ENCODE results near the gene RSF1. TPM values are rescaled to one million over a fixed set of nuclear protein-coding genes. Genes with fewer than 3 reads are reported as not detected.

Gene RSF1
- total RNA-seq, 1 donor, result 36.9 TPM

- Histone ChIP-seq H3K27ac (ENCODE audit: low read depth, low read length) (no peak overlapping the region), H3K9me3 (ENCODE audit: low read depth, low read length) (no peaks in the 10 kb centered on the region), H3K4me2 (ENCODE audit: insufficient read depth, low read length) (peak overlapping the region; percentile 6), H3K79me2 (ENCODE audit: insufficient read depth, low read length) (no peaks in the 10 kb centered on the region), H3K36me3 (ENCODE audit: insufficient read depth, low read length) (peaks cover 24% of the 10 kb centered on the region), H2AFZ (ENCODE audit: low read length) (no peak overlapping the region), H3K27me3 (ENCODE audit: insufficient read depth, low read length) (no peaks in the 10 kb centered on the region), H3K4me1 (ENCODE audit: insufficient read depth, low read length) (peaks cover 33% of the 10 kb centered on the region), H4K20me1 (ENCODE audit: insufficient read depth, low read length) (no peaks in the 10 kb centered on the region), H3K4me3 (ENCODE audit: insufficient read depth, low read length) (no peak overlapping the region)
- peak; percentile 10 for DNase-seq (ENCODE audit: insufficient read length, low spot score, missing footprints)
- TF ChIP-seq CTCF (IDR thresholded peaks at IDR 0.05; ENCODE audit: extremely low read depth, low read depth, low read length), result no peak
Observed at GRCh38 chr11:77668760-77669159, 151.8 kb downstream of the RSF1 start.

GRCh38 chr11:77665240-77665965 lies 155.1 kb downstream of the RSF1 start:
- no peaks in the 10 kb centered on the region for H3K9me3 ChIP-seq (ENCODE audit: low read depth, low read length)
- H2AFZ ChIP-seq (ENCODE audit: low read length), result no peak overlapping the region
- H3K4me1 ChIP-seq (ENCODE audit: insufficient read depth, low read length), result peaks cover 18% of the 10 kb centered on the region
- H3K27me3 ChIP-seq (ENCODE audit: insufficient read depth, low read length), result no peaks in the 10 kb centered on the region
- no peak for TF ChIP-seq CTCF (IDR thresholded peaks at IDR 0.05; ENCODE audit: extremely low read depth, low read depth, low read length)
- no peak overlapping the region for H3K4me3 ChIP-seq (ENCODE audit: insufficient read depth, low read length)
- no peak overlapping the region for H3K27ac ChIP-seq (ENCODE audit: low read depth, low read length)
- no peaks in the 10 kb centered on the region for H4K20me1 ChIP-seq (ENCODE audit: insufficient read depth, low read length)
- H3K4me2 ChIP-seq (ENCODE audit: insufficient read depth, low read length), result no peak overlapping the region
- no peak for DNase-seq (ENCODE audit: insufficient read length, low spot score, missing footprints)
- peaks cover 19% of the 10 kb centered on the region for H3K36me3 ChIP-seq (ENCODE audit: insufficient read depth, low read length)
- H3K79me2 ChIP-seq (ENCODE audit: insufficient read depth, low read length), result no peaks in the 10 kb centered on the region

GRCh38 chr11:77661670-77662069 lies 158.9 kb downstream of the RSF1 start:
- H3K27ac ChIP-seq (ENCODE audit: low read depth, low read length), result no peak overlapping the region
- no peak for TF ChIP-seq CTCF (IDR thresholded peaks at IDR 0.05; ENCODE audit: extremely low read depth, low read depth, low read length)

GRCh38 chr11:77660947-77661346 lies 159.6 kb downstream of the RSF1 start:
- Histone ChIP-seq H3K27ac (ENCODE audit: low read depth, low read length) (no peak overlapping the region), H3K79me2 (ENCODE audit: insufficient read depth, low read length) (no peaks in the 10 kb centered on the region), H4K20me1 (ENCODE audit: insufficient read depth, low read length) (no peaks in the 10 kb centered on the region), H3K4me1 (ENCODE audit: insufficient read depth, low read length) (no peaks in the 10 kb centered on the region), H3K27me3 (ENCODE audit: insufficient read depth, low read length) (no peaks in the 10 kb centered on the region), H3K36me3 (ENCODE audit: insufficient read depth, low read length) (no peaks in the 10 kb centered on the region), H3K4me2 (ENCODE audit: insufficient read depth, low read length) (no peak overlapping the region), H2AFZ (ENCODE audit: low read length) (no peak overlapping the region), H3K4me3 (ENCODE audit: insufficient read depth, low read length) (no peak overlapping the region), H3K9me3 (ENCODE audit: low read depth, low read length) (no peaks in the 10 kb centered on the region)
- DNase-seq (ENCODE audit: insufficient read length, low spot score, missing footprints), result no peak
- no peak for TF ChIP-seq CTCF (IDR thresholded peaks at IDR 0.05; ENCODE audit: extremely low read depth, low read depth, low read length)

More at GRCh38 chr11:77661670-77662069, 158.9 kb downstream of the RSF1 start:
- H3K9me3 ChIP-seq (ENCODE audit: low read depth, low read length), result no peaks in the 10 kb centered on the region
- H3K4me3 ChIP-seq (ENCODE audit: insufficient read depth, low read length), result no peak overlapping the region
- H2AFZ ChIP-seq (ENCODE audit: low read length), result no peak overlapping the region
- H3K4me1 ChIP-seq (ENCODE audit: insufficient read depth, low read length), result no peaks in the 10 kb centered on the region
- no peaks in the 10 kb centered on the region for H4K20me1 ChIP-seq (ENCODE audit: insufficient read depth, low read length)
- H3K36me3 ChIP-seq (ENCODE audit: insufficient read depth, low read length), result peaks cover under 1% of the 10 kb centered on the region
- H3K27me3 ChIP-seq (ENCODE audit: insufficient read depth, low read length), result no peaks in the 10 kb centered on the region
- H3K79me2 ChIP-seq (ENCODE audit: insufficient read depth, low read length), result no peaks in the 10 kb centered on the region
- no peak overlapping the region for H3K4me2 ChIP-seq (ENCODE audit: insufficient read depth, low read length)
- DNase-seq (ENCODE audit: insufficient read length, low spot score, missing footprints), result no peak

Data from osteoblast (primary cell).